ENCODE data around the gene IDH1.
"Not testable (repeated sequence)": the region's sequence is repeated elsewhere in the genome, so short reads cannot be mapped to it uniquely, and the experiment has no call there.

Gene IDH1

GRCh38 chr2:208256192-208256782, 1.4 kb upstream of the IDH1 start:
- no peak for DNase-seq

GRCh38 chr2:208255557-208256106, 761 bp upstream of the IDH1 start:
- DNase-seq, result no peak

GRCh38 chr2:208254118-208254870, 577 bp downstream of the IDH1 start:
- DNase-seq, result peak; percentile 60

GRCh38 chr2:208253600-208254117, 1.2 kb downstream of the IDH1 start:
- DNase-seq, result no peak

GRCh38 chr2:208252716-208253492, 2.0 kb downstream of the IDH1 start:
- DNase-seq, result peak; percentile 12

- no peak for DNase-seq
Measured at GRCh38 chr2:208251098-208251497, 3.8 kb downstream of the IDH1 start.

- peak; percentile 38 for DNase-seq
Measured at GRCh38 chr2:208250388-208250787, 4.5 kb downstream of the IDH1 start.

GRCh38 chr2:208249296-208249695, 5.6 kb downstream of the IDH1 start:
- DNase-seq, result no peak

- DNase-seq, result no peak
Measured at GRCh38 chr2:208248601-208249000, 6.3 kb downstream of the IDH1 start.

GRCh38 chr2:208245746-208246145, 9.1 kb downstream of the IDH1 start:
- no peak for DNase-seq

GRCh38 chr2:208244422-208244821, 10.4 kb downstream of the IDH1 start:
- DNase-seq, result no peak

GRCh38 chr2:208240619-208241209, 14.2 kb downstream of the IDH1 start:
- DNase-seq, result no peak

- DNase-seq, result no peak
Measured at GRCh38 chr2:208239770-208240493, 14.9 kb downstream of the IDH1 start.

GRCh38 chr2:208235860-208236259, 19.0 kb downstream of the IDH1 start:
- no peak for DNase-seq

- DNase-seq, result no peak
Measured at GRCh38 chr2:208234786-208235185, 20.1 kb downstream of the IDH1 start.

GRCh38 chr2:208228476-208228875, 26.4 kb downstream of the IDH1 start:
- no peak for DNase-seq

- no peak for DNase-seq
Measured at GRCh38 chr2:208227581-208228232, 27.2 kb downstream of the IDH1 start.

- no peak for DNase-seq
Measured at GRCh38 chr2:208224802-208225201, 30.1 kb downstream of the IDH1 start.

- DNase-seq, result no peak
Measured at GRCh38 chr2:208222351-208222750, 32.5 kb downstream of the IDH1 start.

- DNase-seq, result not testable (repeated sequence)
Measured at GRCh38 chr2:208221873-208222272, 33.0 kb downstream of the IDH1 start.

GRCh38 chr2:208210688-208211451, 44.0 kb downstream of the IDH1 start:
- DNase-seq, result no peak

Measured in GF-D8 (cell line).